Activated gamma-delta T cell treated with Interleukin-2 at 50 U/mL for 16 hours (primary cell): Measurements from ENCODE around the gene POTEJ.
"Not testable (repeated sequence)": the region's sequence is repeated elsewhere in the genome, so short reads cannot be mapped to it uniquely, and the experiment has no call there.

Experiments
- DNase-seq: peaks from one replicate; pipeline ENCODE4 v3.0.0-alpha.2; 2020

The POTEJ gene

GRCh38 chr2:130611140-130611539, at the start of gene POTEJ:
TSS of gene POTEJ (plus strand) at chr2:130611440. CDS start at chr2:130611533, 93 bp downstream.
- DNase-seq: not testable (repeated sequence)

- not testable (repeated sequence) for DNase-seq
Measured at GRCh38 chr2:130566165-130566564, 45.1 kb upstream of the POTEJ start.

- DNase-seq: not testable (repeated sequence)
Measured at GRCh38 chr2:130571929-130572328, 39.3 kb upstream of the POTEJ start.

- DNase-seq: not testable (repeated sequence)
Measured at GRCh38 chr2:130574230-130574629, 37.0 kb upstream of the POTEJ start.

- not testable (repeated sequence) for DNase-seq
Measured at GRCh38 chr2:130576209-130576784, 34.9 kb upstream of the POTEJ start.

- DNase-seq: not testable (repeated sequence)
Measured at GRCh38 chr2:130577559-130577958, 33.7 kb upstream of the POTEJ start.

GRCh38 chr2:130579121-130579520, 32.1 kb upstream of the POTEJ start:
- DNase-seq: not testable (repeated sequence)

- DNase-seq: not testable (repeated sequence)
Measured at GRCh38 chr2:130581491-130581890, 29.7 kb upstream of the POTEJ start.

- not testable (repeated sequence) for DNase-seq
Measured at GRCh38 chr2:130582970-130583369, 28.3 kb upstream of the POTEJ start.

- not testable (repeated sequence) for DNase-seq
Measured at GRCh38 chr2:130583582-130583981, 27.7 kb upstream of the POTEJ start.

- DNase-seq: not testable (repeated sequence)
Measured at GRCh38 chr2:130584726-130585125, 26.5 kb upstream of the POTEJ start.

GRCh38 chr2:130588688-130589458, 22.4 kb upstream of the POTEJ start:
- DNase-seq: not testable (repeated sequence)

GRCh38 chr2:130590170-130590841, 20.9 kb upstream of the POTEJ start:
- DNase-seq: not testable (repeated sequence)

GRCh38 chr2:130590842-130591359, 20.3 kb upstream of the POTEJ start:
- not testable (repeated sequence) for DNase-seq

GRCh38 chr2:130592791-130593414, 18.3 kb upstream of the POTEJ start:
- not testable (repeated sequence) for DNase-seq

GRCh38 chr2:130594011-130594410, 17.2 kb upstream of the POTEJ start:
- not testable (repeated sequence) for DNase-seq

- not testable (repeated sequence) for DNase-seq
Measured at GRCh38 chr2:130596757-130597156, 14.5 kb upstream of the POTEJ start.

- not testable (repeated sequence) for DNase-seq
Measured at GRCh38 chr2:130597994-130598393, 13.2 kb upstream of the POTEJ start.

GRCh38 chr2:130598463-130598862, 12.8 kb upstream of the POTEJ start:
- DNase-seq: not testable (repeated sequence)

- DNase-seq: not testable (repeated sequence)
Measured at GRCh38 chr2:130599393-130599792, 11.8 kb upstream of the POTEJ start, which contains the start of gene CFC1. TSS of gene CFC1 (minus strand) at chr2:130599575. CDS start at chr2:130599287, 288 bp downstream.

- DNase-seq: not testable (repeated sequence)
Measured at GRCh38 chr2:130599926-130600325, 11.3 kb upstream of the POTEJ start.

GRCh38 chr2:130601648-130602302, 9.5 kb upstream of the POTEJ start:
- not testable (repeated sequence) for DNase-seq
